Mesendoderm (in vitro differentiated cells): Measurements from ENCODE around the gene CFB.

Source experiments
- DNase-seq: peaks from one replicate; pipeline ENCODE4 v3.0.0; 2013
- H2AK5ac ChIP-seq: 2 replicates; pipeline ENCODE4 v1.6.1; 2013; ENCODE audit warnings: low read length, inconsistent platforms
- H2BK120ac ChIP-seq: 2 replicates; pipeline ENCODE4 v1.6.1; 2013; ENCODE audit warnings: low read depth, mild to moderate bottlenecking, low read length, moderate library complexity, mixed read lengths
- H2BK15ac ChIP-seq: replicated peaks from 2 replicates; pipeline ENCODE4 v1.6.1; 2013; ENCODE audit warnings: low read depth, mild to moderate bottlenecking, moderate library complexity
- H2BK5ac ChIP-seq: 2 replicates; pipeline ENCODE4 v1.6.1; 2013; ENCODE audit warnings: low read length, inconsistent platforms
- H3K18ac ChIP-seq: 2 replicates; pipeline ENCODE4 v1.6.1; 2013; ENCODE audit warnings: mild to moderate bottlenecking, low read length, mixed read lengths
- H3K23ac ChIP-seq: one replicate; pipeline ENCODE4 v1.6.1; 2013; ENCODE audit warnings: low read length
- H3K27ac ChIP-seq: 2 replicates; pipeline ENCODE4 v1.5.1; 2013; ENCODE audit warnings: low read depth, mild to moderate bottlenecking, inconsistent platforms, low read length, moderate library complexity
- H3K27me3 ChIP-seq: 2 replicates; pipeline ENCODE4 v1.6.1; 2013; ENCODE audit warnings: low read length, control low read depth, mild to moderate bottlenecking, inconsistent platforms; ENCODE audit not compliant: insufficient read depth, poor library complexity
- H3K36me3 ChIP-seq: 2 replicates; pipeline ENCODE4 v1.6.1; 2013; ENCODE audit warnings: low read length, inconsistent platforms; ENCODE audit not compliant: control insufficient read depth, insufficient read depth
- H3K4ac ChIP-seq: one replicate; pipeline ENCODE4 v1.6.1; 2013; ENCODE audit warnings: low read depth, mild to moderate bottlenecking, low read length, moderate library complexity
- H3K4me1 ChIP-seq: 2 replicates; pipeline ENCODE4 v1.6.1; 2013; ENCODE audit warnings: low read depth, low read length, inconsistent platforms; ENCODE audit not compliant: control insufficient read depth
- H3K4me2 ChIP-seq: 2 replicates; pipeline ENCODE4 v1.6.1; 2013; ENCODE audit warnings: low read length
- H3K4me3 ChIP-seq: 2 replicates; pipeline ENCODE4 v1.5.1; 2013; ENCODE audit warnings: mild to moderate bottlenecking, low read length
- H3K56ac ChIP-seq: one replicate; pipeline ENCODE4 v1.6.1; 2013; ENCODE audit warnings: low read length
- H3K79me1 ChIP-seq: 2 replicates; pipeline ENCODE4 v1.6.1; 2013; ENCODE audit warnings: low read length, inconsistent platforms
- H3K79me2 ChIP-seq: 2 replicates; pipeline ENCODE4 v1.6.1; 2013; ENCODE audit warnings: mild to moderate bottlenecking, low read length; ENCODE audit not compliant: control insufficient read depth, insufficient read depth
- H3K9ac ChIP-seq: 2 replicates; pipeline ENCODE4 v1.6.1; 2013; ENCODE audit warnings: low read length, inconsistent platforms
- H4K5ac ChIP-seq: one replicate; pipeline ENCODE4 v1.6.1; 2013; ENCODE audit warnings: low read length
- H4K8ac ChIP-seq: one replicate; pipeline ENCODE4 v1.6.1; 2013; ENCODE audit warnings: low read depth, mild to moderate bottlenecking, control low read depth, low read length, moderate library complexity
- WGBS: extraction: QIAGEN DNeasy Blood & Tissue Kit; methylation state at CpG from one replicate; pipeline ENCODE4 v1.1.7; 2013; ENCODE audit warnings: low lambda C conversion rate, missing lambda C conversion rate; ENCODE audit not compliant: insufficient coverage; ENCODE audit errors: extremely low coverage; 5-methylcytosine and 5-hydroxymethylcytosine counted together

CFB gene

DNA sequence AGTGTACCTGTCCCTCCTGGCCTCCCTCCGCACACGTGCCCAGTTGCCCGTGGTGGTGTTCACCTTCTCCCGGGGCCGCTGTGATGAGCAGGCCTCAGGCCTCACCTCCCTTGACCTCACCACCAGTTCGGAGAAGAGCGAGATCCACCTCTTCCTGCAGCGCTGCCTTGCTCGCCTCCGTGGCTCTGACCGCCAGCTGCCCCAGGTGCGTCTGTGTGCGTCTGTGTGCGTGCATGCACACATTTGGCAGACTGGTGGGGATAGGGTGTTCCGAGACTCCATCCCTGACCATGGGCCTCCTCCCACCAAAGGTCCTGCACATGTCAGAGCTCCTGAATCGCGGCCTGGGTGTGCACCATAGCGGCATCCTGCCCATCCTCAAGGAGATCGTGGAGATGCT is 18.0 kb downstream of the CFB start:
- Histone ChIP-seq H2BK15ac (no peak overlapping the region), H2AK5ac (no peak overlapping the region), H2BK120ac (no peak overlapping the region), H3K27me3 (no peaks in the 10 kb centered on the region), H3K4me3 (no peak overlapping the region), H3K18ac (no peak overlapping the region), H3K79me2 (peaks cover 8% of the 10 kb centered on the region), H3K23ac (no peak overlapping the region), H2BK5ac (no peak overlapping the region), H3K4ac (no peak overlapping the region), H3K4me2 (no peak overlapping the region), H4K5ac (no peak overlapping the region), H3K56ac (no peak overlapping the region), H4K8ac (no peak overlapping the region), H3K36me3 (peaks cover 7% of the 10 kb centered on the region), H3K79me1 (peaks cover 8% of the 10 kb centered on the region), H3K4me1 (peaks cover 2% of the 10 kb centered on the region), H3K27ac (no peak overlapping the region), H3K9ac (no peak overlapping the region)
- DNase-seq: no peak
- no CpG with 5 or more reads among the region's 19 CpGs for WGBS

DNA sequence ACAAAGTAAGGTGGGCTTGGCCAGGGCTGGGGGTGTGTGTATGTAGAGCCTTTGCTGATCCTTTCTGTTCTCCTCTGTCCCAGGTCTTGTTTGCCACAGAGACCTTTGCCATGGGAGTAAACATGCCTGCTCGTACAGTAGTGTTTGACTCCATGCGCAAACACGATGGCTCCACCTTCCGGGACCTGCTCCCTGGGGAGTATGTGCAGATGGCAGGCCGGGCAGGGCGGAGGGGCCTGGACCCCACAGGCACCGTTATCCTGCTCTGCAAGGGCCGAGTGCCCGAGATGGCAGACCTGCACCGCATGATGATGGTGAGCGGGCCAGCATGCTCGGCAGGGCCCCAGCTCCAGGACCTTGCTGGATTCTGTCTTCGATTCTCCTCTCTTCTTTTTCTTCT is 19.8 kb downstream of the CFB start:
- H3K27ac ChIP-seq: no peak overlapping the region
- H2BK120ac ChIP-seq: no peak overlapping the region
- H3K23ac ChIP-seq: no peak overlapping the region
- no peak overlapping the region for H3K18ac ChIP-seq
- no peak for DNase-seq
- no peak overlapping the region for H3K4ac ChIP-seq
- H3K79me1 ChIP-seq: no peaks in the 10 kb centered on the region
- H4K5ac ChIP-seq: no peak overlapping the region
- H3K9ac ChIP-seq: no peak overlapping the region
- H3K4me3 ChIP-seq: no peak overlapping the region
- no peak overlapping the region for H4K8ac ChIP-seq
- no peak overlapping the region for H2BK15ac ChIP-seq
- no peaks in the 10 kb centered on the region for H3K4me1 ChIP-seq
- no peaks in the 10 kb centered on the region for H3K79me2 ChIP-seq
- no peak overlapping the region for H3K56ac ChIP-seq
- H3K36me3 ChIP-seq: peaks cover 9% of the 10 kb centered on the region
- WGBS: no CpG with 5 or more reads among the region's 13 CpGs
- no peaks in the 10 kb centered on the region for H3K27me3 ChIP-seq
- H2BK5ac ChIP-seq: no peak overlapping the region
- no peak overlapping the region for H3K4me2 ChIP-seq
- no peak overlapping the region for H2AK5ac ChIP-seq

DNA sequence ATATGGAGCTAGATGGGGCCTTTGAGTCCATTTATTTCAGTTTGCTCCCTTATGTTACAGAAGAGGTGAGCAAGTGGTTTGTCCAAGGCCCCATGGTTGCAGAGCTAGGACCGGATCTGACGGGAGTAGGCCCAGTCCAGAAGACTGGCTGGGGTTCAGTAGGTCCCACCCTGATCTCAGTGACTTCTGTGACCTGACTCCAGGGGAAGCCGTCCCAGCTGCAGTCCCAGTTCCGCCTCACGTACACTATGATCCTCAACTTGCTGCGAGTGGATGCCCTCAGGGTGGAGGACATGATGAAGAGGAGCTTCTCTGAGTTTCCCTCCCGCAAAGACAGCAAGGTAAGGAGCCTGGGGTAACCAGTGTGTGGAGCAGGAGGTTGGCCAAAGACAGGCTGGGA is 20.6 kb downstream of the CFB start:
- DNase-seq: no peak
- H3K36me3 ChIP-seq: peaks cover 9% of the 10 kb centered on the region
- no peaks in the 10 kb centered on the region for H3K79me1 ChIP-seq
- no peak overlapping the region for H3K23ac ChIP-seq
- H3K79me2 ChIP-seq: no peaks in the 10 kb centered on the region
- H2BK5ac ChIP-seq: no peak overlapping the region
- no peak overlapping the region for H4K8ac ChIP-seq
- H3K9ac ChIP-seq: no peak overlapping the region
- H3K56ac ChIP-seq: no peak overlapping the region
- H3K27ac ChIP-seq: no peak overlapping the region
- H3K4me2 ChIP-seq: no peak overlapping the region
- H3K18ac ChIP-seq: no peak overlapping the region
- no peaks in the 10 kb centered on the region for H3K4me1 ChIP-seq
- no peak overlapping the region for H2BK120ac ChIP-seq
- H2BK15ac ChIP-seq: no peak overlapping the region
- H3K4me3 ChIP-seq: no peak overlapping the region
- no peaks in the 10 kb centered on the region for H3K27me3 ChIP-seq
- H3K4ac ChIP-seq: no peak overlapping the region
- H4K5ac ChIP-seq: no peak overlapping the region
- no peak overlapping the region for H2AK5ac ChIP-seq
- no CpG with 5 or more reads among the region's 7 CpGs for WGBS

DNA sequence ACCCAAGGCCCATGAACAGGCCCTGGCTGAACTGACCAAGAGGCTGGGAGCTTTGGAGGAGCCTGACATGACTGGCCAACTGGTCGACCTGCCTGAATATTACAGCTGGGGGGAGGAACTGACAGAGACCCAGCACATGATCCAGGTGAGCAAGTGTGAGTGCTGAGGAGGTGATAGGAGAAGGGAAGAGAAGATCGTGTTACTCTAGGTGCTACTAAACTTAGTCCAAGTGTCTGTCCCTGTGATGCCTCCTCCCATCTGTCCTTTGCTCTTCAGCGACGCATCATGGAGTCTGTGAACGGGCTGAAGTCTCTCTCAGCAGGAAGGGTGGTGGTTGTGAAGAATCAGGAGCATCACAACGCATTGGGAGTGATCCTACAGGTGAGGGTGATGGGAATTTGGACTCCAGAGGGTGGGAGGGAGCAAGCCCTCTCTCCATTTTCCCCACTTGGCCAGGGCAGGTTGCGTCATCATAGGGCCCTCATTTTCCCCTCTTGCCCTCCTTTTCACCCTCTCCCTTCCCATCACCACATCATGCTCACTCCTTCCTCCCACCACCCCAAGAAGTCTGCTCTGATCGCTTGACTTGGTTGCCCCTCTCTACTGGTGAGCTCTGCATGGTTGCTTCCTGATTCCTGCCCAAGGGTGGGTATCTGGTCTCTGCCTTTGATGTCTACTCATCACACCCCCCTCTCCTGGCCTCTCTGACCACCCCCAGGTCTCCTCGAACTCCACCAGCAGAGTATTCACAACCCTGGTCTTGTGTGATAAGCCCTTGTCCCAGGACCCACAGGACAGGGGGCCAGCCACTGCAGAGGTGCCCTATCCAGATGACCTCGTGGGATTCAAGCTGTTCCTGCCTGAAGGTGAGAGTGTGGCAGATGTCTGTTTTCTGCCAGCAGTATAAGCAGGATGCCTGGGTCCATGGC is 21.4 kb downstream of the CFB start:
- H3K4me3 ChIP-seq: no peak overlapping the region
- no peak for DNase-seq
- no peak overlapping the region for H2BK15ac ChIP-seq
- no peak overlapping the region for H3K18ac ChIP-seq
- H3K79me1 ChIP-seq: no peaks in the 10 kb centered on the region
- H3K4me2 ChIP-seq: no peak overlapping the region
- H3K79me2 ChIP-seq: no peaks in the 10 kb centered on the region
- H3K4ac ChIP-seq: no peak overlapping the region
- WGBS: no CpG with 5 or more reads among the region's 10 CpGs
- no peak overlapping the region for H3K9ac ChIP-seq
- H3K36me3 ChIP-seq: peaks cover 9% of the 10 kb centered on the region
- H3K27me3 ChIP-seq: no peaks in the 10 kb centered on the region
- H4K8ac ChIP-seq: no peak overlapping the region
- H3K23ac ChIP-seq: no peak overlapping the region
- no peaks in the 10 kb centered on the region for H3K4me1 ChIP-seq
- H3K56ac ChIP-seq: no peak overlapping the region
- H2BK120ac ChIP-seq: no peak overlapping the region
- no peak overlapping the region for H2BK5ac ChIP-seq
- no peak overlapping the region for H2AK5ac ChIP-seq
- no peak overlapping the region for H4K5ac ChIP-seq
- H3K27ac ChIP-seq: no peak overlapping the region

DNA sequence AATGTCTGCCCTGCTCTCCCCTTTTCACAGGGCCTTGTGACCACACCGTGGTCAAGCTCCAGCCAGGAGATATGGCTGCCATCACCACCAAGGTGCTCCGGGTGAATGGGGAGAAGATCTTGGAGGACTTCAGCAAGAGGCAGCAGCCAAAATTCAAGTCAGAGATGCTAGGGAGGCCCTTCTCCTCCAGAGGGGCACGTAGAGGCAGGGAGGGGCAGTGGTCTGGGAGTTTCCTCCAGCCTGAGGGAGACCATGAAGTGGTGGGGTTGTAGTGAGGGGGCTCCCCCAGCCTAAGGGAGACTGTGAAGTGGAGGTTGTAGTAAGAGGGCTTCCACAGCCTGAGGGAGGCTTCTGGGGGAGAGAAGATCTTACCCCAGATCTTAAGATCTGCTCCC is 22.0 kb downstream of the CFB start:
- H2BK120ac ChIP-seq: no peak overlapping the region
- no peak overlapping the region for H3K18ac ChIP-seq
- no CpG with 5 or more reads among the region's 3 CpGs for WGBS
- no peak overlapping the region for H3K4me2 ChIP-seq
- no peak overlapping the region for H2BK15ac ChIP-seq
- peaks cover under 1% of the 10 kb centered on the region for H3K79me2 ChIP-seq
- H3K4me1 ChIP-seq: peaks cover under 1% of the 10 kb centered on the region
- H3K4ac ChIP-seq: no peak overlapping the region
- peaks cover 1% of the 10 kb centered on the region for H3K79me1 ChIP-seq
- H3K27me3 ChIP-seq: no peaks in the 10 kb centered on the region
- peaks cover 9% of the 10 kb centered on the region for H3K36me3 ChIP-seq
- no peak for DNase-seq
- H2BK5ac ChIP-seq: no peak overlapping the region
- no peak overlapping the region for H3K56ac ChIP-seq
- H3K23ac ChIP-seq: no peak overlapping the region
- no peak overlapping the region for H3K27ac ChIP-seq
- H3K9ac ChIP-seq: no peak overlapping the region
- H4K5ac ChIP-seq: no peak overlapping the region
- no peak overlapping the region for H2AK5ac ChIP-seq
- H4K8ac ChIP-seq: no peak overlapping the region
- H3K4me3 ChIP-seq: no peak overlapping the region

DNA sequence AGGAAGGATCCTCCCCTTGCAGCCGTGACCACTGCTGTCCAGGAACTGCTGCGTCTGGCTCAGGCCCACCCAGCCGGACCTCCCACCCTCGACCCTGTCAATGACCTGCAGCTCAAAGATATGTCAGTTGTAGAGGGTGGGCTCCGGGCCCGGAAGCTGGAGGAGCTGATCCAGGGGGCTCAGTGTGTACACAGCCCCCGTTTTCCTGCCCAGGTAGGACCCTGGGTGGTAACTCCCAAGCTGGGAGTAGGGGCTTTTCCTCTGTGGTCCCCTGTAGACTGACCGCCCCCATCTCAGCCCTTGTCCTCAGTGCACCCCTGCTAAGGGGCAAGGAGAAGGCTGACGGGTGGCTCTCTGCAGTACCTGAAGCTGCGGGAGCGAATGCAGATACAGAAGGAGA is 22.4 kb downstream of the CFB start:
- no peak overlapping the region for H3K4me3 ChIP-seq
- no peaks in the 10 kb centered on the region for H3K27me3 ChIP-seq
- no peak overlapping the region for H2BK120ac ChIP-seq
- peaks cover 3% of the 10 kb centered on the region for H3K79me2 ChIP-seq
- H3K4me1 ChIP-seq: peaks cover 3% of the 10 kb centered on the region
- peaks cover 9% of the 10 kb centered on the region for H3K36me3 ChIP-seq
- no CpG with 5 or more reads among the region's 11 CpGs for WGBS
- no peak overlapping the region for H2AK5ac ChIP-seq
- no peak overlapping the region for H3K4ac ChIP-seq
- H3K79me1 ChIP-seq: peaks cover 3% of the 10 kb centered on the region
- H4K5ac ChIP-seq: no peak overlapping the region
- H3K27ac ChIP-seq: no peak overlapping the region
- H3K56ac ChIP-seq: no peak overlapping the region
- no peak overlapping the region for H3K9ac ChIP-seq
- H2BK5ac ChIP-seq: no peak overlapping the region
- no peak overlapping the region for H2BK15ac ChIP-seq
- H3K4me2 ChIP-seq: no peak overlapping the region
- H4K8ac ChIP-seq: no peak overlapping the region
- H3K23ac ChIP-seq: no peak overlapping the region
- H3K18ac ChIP-seq: no peak overlapping the region
- no peak for DNase-seq
